K562 (cell line): ENCODE results near the gene NEDD4L. TPM values are rescaled to one million over a fixed set of nuclear protein-coding genes. Genes with fewer than 3 reads are reported as not detected.
A peak's percentile ranks its signal among the peaks of the same experiment; 100 is the strongest.

Experiments used
- ATAC-seq: fragments of 200-7000 bp; cut with Tn5 transposase; 3 replicates; pipeline ENCODE4 v1.9.1; 2020; ENCODE audit warnings: moderate library complexity
- BruUV-seq: library from RNA; stranded (reverse); fragments of 400-500 nt; replicated peaks from 2 replicates; lab custom pipeline; 2021; lab: Mats Ljungman, UMichigan
- CTCF ChIA-PET: fragments of 300-600 bp; formaldehyde crosslinking; extraction: SDS; loops from one replicate; lab custom pipeline; 2021; ENCODE audit warnings: low intra/inter-chr PET ratio; lab: Yijun Ruan, JAX
- POLR2A ChIA-PET: fragments of 300-600, 350-650 bp; sonication (Branson Sonifier 250); formaldehyde crosslinking; extraction: SDS; loops from one replicate; lab custom pipeline; 2021; ENCODE audit warnings: antibody characterized with exemption, inconsistent platforms; lab: Yijun Ruan, JAX
- DNase-seq, 4 experiments: peaks; one replicate each; pipeline versions ENCODE4 v3.0.0 to v3.0.0-alpha.2; 2011 to 2018; ENCODE audit warnings: low spot score in 3 of 4, mixed read lengths in 3 of 4; ENCODE audit errors: extremely low read depth in 1 of 4
- FAIRE-seq: peaks from 2 replicates; lab custom pipeline; 2011; peaks lifted over from hg19 to GRCh38; lab: Jason Lieb, UNC
- H2AFZ ChIP-seq: 2 replicates; pipeline ENCODE4 v1.6.0; 2011; ENCODE audit warnings: low read depth, low read length, control low read depth, inconsistent platforms
- H3K27ac ChIP-seq: fragments of 200-600 bp; 3 replicates; pipeline ENCODE4 v1.8.0; 2011; ENCODE audit warnings: low read depth, mild to moderate bottlenecking, control low read depth, inconsistent platforms, low read length, moderate library complexity, mixed read lengths; ENCODE audit errors: extremely low read depth
- H3K27me3 ChIP-seq, 2 experiments: fragments of 300-600 bp in 1 of 2; 2 replicates in 1 of 2; 3 replicates in 1 of 2; pipeline versions ENCODE4 v1.6.0 to v1.8.0; 2011; ENCODE audit warnings: inconsistent platforms in 2 of 2, low read length in 2 of 2, mild to moderate bottlenecking in 1 of 2, mixed read lengths in 1 of 2, moderate library complexity in 1 of 2; ENCODE audit not compliant: control insufficient read depth in 2 of 2, insufficient read depth in 2 of 2
- H3K36me3 ChIP-seq: fragments of 300-600 bp; 3 replicates; pipeline ENCODE4 v1.8.0; 2011; ENCODE audit warnings: mild to moderate bottlenecking, low read length, inconsistent platforms; ENCODE audit not compliant: control insufficient read depth, insufficient read depth
- H3K4me1 ChIP-seq, 2 experiments: fragments of 200-600 bp in 1 of 2; replicated peaks in 1 of 2; 2 replicates in 1 of 2; 3 replicates in 1 of 2; pipeline versions ENCODE4 v1.5.1 to v1.8.0; 2011; ENCODE audit warnings: inconsistent platforms in 2 of 2, low read length in 2 of 2, mild to moderate bottlenecking in 1 of 2, mixed read lengths in 1 of 2, moderate library complexity in 1 of 2; ENCODE audit not compliant: control insufficient read depth in 2 of 2, insufficient read depth in 2 of 2
- H3K4me2 ChIP-seq: 2 replicates; pipeline ENCODE4 v1.6.1; 2011; ENCODE audit warnings: low read length, control low read depth, inconsistent platforms, mixed read lengths; ENCODE audit not compliant: insufficient read depth
- H3K4me3 ChIP-seq: fragments of 200-600 bp; sonication (generic), shearing (Covaris generic); 2 replicates; pipeline ENCODE4 v1.5.1; 2016; ENCODE audit warnings: control low read depth, inconsistent platforms
- H3K79me2 ChIP-seq: fragments of 200-600 bp; 3 replicates; pipeline ENCODE4 v1.8.0; 2011; ENCODE audit warnings: low read length, inconsistent platforms; ENCODE audit not compliant: control insufficient read depth, insufficient read depth
- H3K9ac ChIP-seq, 2 experiments: 2 replicates each; pipeline versions ENCODE4 v1.6.0 to v1.6.1; 2011; ENCODE audit warnings: low read depth in 2 of 2, low read length in 2 of 2, control low read depth in 1 of 2, inconsistent platforms in 1 of 2, mild to moderate bottlenecking in 1 of 2, mixed read lengths in 1 of 2; ENCODE audit not compliant: insufficient read depth in 1 of 2
- H3K9me1 ChIP-seq: one replicate; pipeline ENCODE4 v1.6.0; 2011; ENCODE audit warnings: inconsistent platforms, mild to moderate bottlenecking, low read length, moderate library complexity; ENCODE audit not compliant: control insufficient read depth, insufficient read depth
- H3K9me3 ChIP-seq: replicated peaks from 2 replicates; pipeline ENCODE4 v1.5.1; 2011; ENCODE audit warnings: low read depth, low read length, inconsistent platforms; ENCODE audit not compliant: control insufficient read depth, insufficient read depth
- H4K20me1 ChIP-seq: replicated peaks from 2 replicates; pipeline ENCODE4 v1.6.1; 2011; ENCODE audit warnings: low read length, inconsistent platforms, mixed read lengths; ENCODE audit not compliant: control insufficient read depth, insufficient read depth
- BACH1 ChIP-seq: fragments of 200-800 bp; sonication (Bioruptor generic); IDR thresholded peaks from 2 replicates; pipeline ENCODE4 v1.6.1; 2016; ENCODE audit warnings: missing genetic modification characterization, missing compliant biosample characterization
- CXXC5 ChIP-seq: fragments of 250-450 bp; sonication (Bioruptor Pico); IDR thresholded peaks from 2 replicates; pipeline ENCODE4 v1.8.0; 2022; ENCODE audit warnings: inconsistent platforms, mild to moderate bottlenecking, moderate library complexity
- DMBX1 ChIP-seq: fragments of 250-450 bp; sonication (Bioruptor Pico); IDR thresholded peaks from 2 replicates; pipeline ENCODE4 v1.8.0; 2022; ENCODE audit warnings: inconsistent platforms, mild to moderate bottlenecking, moderate library complexity, borderline replicate concordance
- ETV6 ChIP-seq, 3 experiments: fragments of 150-350 bp in 1 of 3; sonication (generic) in 1 of 3; formaldehyde crosslinking in 1 of 3; IDR thresholded peaks; 2 replicates each; pipeline versions ENCODE4 v1.6.1 to v1.8.0; 2014 to 2022; ENCODE audit warnings: borderline replicate concordance in 2 of 3, low read depth in 2 of 3, antibody characterized with exemption in 1 of 3, low read length in 1 of 3, mild to moderate bottlenecking in 1 of 3, missing genetic modification reagents in 1 of 3
- PHF20 ChIP-seq: fragments of 450-650 bp; IDR thresholded peaks from 2 replicates; pipeline ENCODE4 v1.6.1; 2018; ENCODE audit not compliant: partially characterized antibody
- PRMT5 ChIP-seq: sonication (generic); formaldehyde crosslinking; IDR thresholded peaks from 2 replicates; pipeline ENCODE4 v1.5.0; 2020; ENCODE audit warnings: missing genetic modification reagents
- SMAD4 ChIP-seq: fragments of 250-450 bp; sonication (Bioruptor Pico); conservative IDR thresholded peaks from 2 replicates; pipeline ENCODE4 v1.8.0; 2021; ENCODE audit warnings: inconsistent platforms, mild to moderate bottlenecking, moderate library complexity
- ZNF253 ChIP-seq: fragments of 250-450 bp; sonication (Bioruptor Pico); conservative IDR thresholded peaks from 2 replicates; pipeline ENCODE4 v1.6.1; 2021; ENCODE audit warnings: mild to moderate bottlenecking
- ZNF589 ChIP-seq: fragments of 200-800 bp; sonication (Bioruptor generic); IDR thresholded peaks from 2 replicates; pipeline ENCODE4 v1.6.1; 2016; ENCODE audit warnings: low read depth, missing genetic modification characterization, missing compliant biosample characterization
- WGBS: fragments of 100-300 bp; shearing (Covaris generic); methylation state at CpG from one replicate; pipeline ENCODE4 v1.1.6; 2016; ENCODE audit warnings: low coverage, mixed read lengths; ENCODE audit not compliant: insufficient coverage; ENCODE audit errors: missing lambda C conversion rate; 5-methylcytosine and 5-hydroxymethylcytosine counted together
- in situ Hi-C: fragments of 300-500 bp; cut with MboI; formaldehyde crosslinking; loops from 4 replicates; pipeline ENCODE4 v1.15.0; 2018; ENCODE audit warnings: inconsistent platforms, mixed read lengths
- intact Hi-C: fragments of 100-400 bp; cut with micrococcal nuclease; formaldehyde crosslinking; loops from 2 replicates; pipeline ENCODE4 v1.14.2; 2022
- polyA plus RNA-seq, 8 experiments: library from polyadenylated mRNA; depleted of rRNA in 4 of 8; stranded (reverse) in 5 of 8; unstranded in 3 of 8; fragments of >200 nt; fragmentation: Nextera tagmentation in 2 of 8; fragmentation: Illumina TruSeq in 1 of 8; extraction: Ambion mirVana in 2 of 8; extraction: Trizol in 1 of 8; gene quantifications; 2 replicates each; pipeline versions ENCODE4 v1.2.1 to v1.2.3, GENCODE V29; 2011 to 2014; ENCODE audit warnings: inconsistent platforms in 1 of 8, missing spikeins in 1 of 8
- total RNA-seq, 7 experiments: library from RNA; depleted of rRNA in 6 of 7; stranded (reverse); fragments of >200 nt in 6 of 7; fragmentation: Illumina TruSeq in 2 of 7; extraction: Trizol in 2 of 7; gene quantifications; 2 replicates each; pipeline versions ENCODE4 v1.2.1 to v1.2.3, GENCODE V29; 2011 to 2021; ENCODE audit warnings: low replicate concordance in 1 of 7
- TF ChIP-seq, protein P1 (sequence below): fragments of 450-650 bp; IDR thresholded peaks from 2 replicates; pipeline ENCODE4 v1.6.1; 2016; ENCODE audit warnings: mild to moderate bottlenecking, moderate library complexity
- TF ChIP-seq, protein P2 (sequence below): sonication (generic); formaldehyde crosslinking; IDR thresholded peaks from 2 replicates; pipeline ENCODE4 v1.9.0; 2022; ENCODE audit warnings: mild to moderate bottlenecking, missing genetic modification reagents

The NEDD4L gene
- total and polyA plus RNA-seq, 9 of the 15 experiments (the other 6 are each of a cell fraction or from before 2014, with no cell fraction given) = 8.1 to 33.4 (median 19.9) TPM

DNA sequence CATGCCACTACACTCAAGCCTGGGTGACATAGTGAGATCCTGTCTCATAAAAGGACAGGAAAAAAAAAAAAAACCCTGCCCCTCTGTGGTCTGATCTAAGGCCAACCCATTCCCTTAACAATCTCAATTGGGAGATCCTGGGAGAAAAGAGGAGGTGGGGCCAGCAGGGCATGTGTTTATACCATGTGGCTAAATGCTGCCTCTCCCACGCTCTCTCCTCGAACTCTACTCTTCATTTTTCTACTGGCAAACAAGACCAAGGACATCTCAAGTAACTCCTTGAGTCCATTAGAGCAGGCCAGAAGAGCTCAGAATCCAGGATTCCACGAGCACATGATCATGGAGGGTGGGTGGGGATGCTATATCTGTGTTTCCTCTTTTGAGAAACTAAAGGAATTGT lies 16.7 kb upstream of the NEDD4L start:
- ChIA-PET CTCF (no interaction called here), POLR2A (no interaction called here)
- Histone ChIP-seq H4K20me1 (no peaks in the 10 kb centered on the region), H3K4me2 (no peak overlapping the region), H3K9me1 (no peaks in the 10 kb centered on the region), H3K4me1 (peaks cover 0 to 12% of the 10 kb centered on the region in 2 experiments; a peak in 2 of 5 replicates), H3K4me3 (no peak overlapping the region), H3K79me2 (no peaks in the 10 kb centered on the region), H3K9ac (no peak overlapping the region), H3K27me3 (no peaks in the 10 kb centered on the region), H3K27ac (no peak overlapping the region), H2AFZ (peak overlapping the region; percentile 68), H3K9me3 (no peaks in the 10 kb centered on the region), H3K36me3 (no peaks in the 10 kb centered on the region)
- FAIRE-seq (no peak), DNase-seq (no peak), ATAC-seq (peak; percentile 48)
- intact Hi-C loops (no loop called here), in situ Hi-C loops (no loop called here)
- no TSS peak for BruUV-seq
- WGBS = 8% methylated on average over 2 of the region's 3 CpGs
- TF ChIP-seq CXXC5 (CRISPR knock-in tag) = peak; percentile 18; the same call in 1 of the 2 replicates
- TF ChIP-seq, protein P1, sequence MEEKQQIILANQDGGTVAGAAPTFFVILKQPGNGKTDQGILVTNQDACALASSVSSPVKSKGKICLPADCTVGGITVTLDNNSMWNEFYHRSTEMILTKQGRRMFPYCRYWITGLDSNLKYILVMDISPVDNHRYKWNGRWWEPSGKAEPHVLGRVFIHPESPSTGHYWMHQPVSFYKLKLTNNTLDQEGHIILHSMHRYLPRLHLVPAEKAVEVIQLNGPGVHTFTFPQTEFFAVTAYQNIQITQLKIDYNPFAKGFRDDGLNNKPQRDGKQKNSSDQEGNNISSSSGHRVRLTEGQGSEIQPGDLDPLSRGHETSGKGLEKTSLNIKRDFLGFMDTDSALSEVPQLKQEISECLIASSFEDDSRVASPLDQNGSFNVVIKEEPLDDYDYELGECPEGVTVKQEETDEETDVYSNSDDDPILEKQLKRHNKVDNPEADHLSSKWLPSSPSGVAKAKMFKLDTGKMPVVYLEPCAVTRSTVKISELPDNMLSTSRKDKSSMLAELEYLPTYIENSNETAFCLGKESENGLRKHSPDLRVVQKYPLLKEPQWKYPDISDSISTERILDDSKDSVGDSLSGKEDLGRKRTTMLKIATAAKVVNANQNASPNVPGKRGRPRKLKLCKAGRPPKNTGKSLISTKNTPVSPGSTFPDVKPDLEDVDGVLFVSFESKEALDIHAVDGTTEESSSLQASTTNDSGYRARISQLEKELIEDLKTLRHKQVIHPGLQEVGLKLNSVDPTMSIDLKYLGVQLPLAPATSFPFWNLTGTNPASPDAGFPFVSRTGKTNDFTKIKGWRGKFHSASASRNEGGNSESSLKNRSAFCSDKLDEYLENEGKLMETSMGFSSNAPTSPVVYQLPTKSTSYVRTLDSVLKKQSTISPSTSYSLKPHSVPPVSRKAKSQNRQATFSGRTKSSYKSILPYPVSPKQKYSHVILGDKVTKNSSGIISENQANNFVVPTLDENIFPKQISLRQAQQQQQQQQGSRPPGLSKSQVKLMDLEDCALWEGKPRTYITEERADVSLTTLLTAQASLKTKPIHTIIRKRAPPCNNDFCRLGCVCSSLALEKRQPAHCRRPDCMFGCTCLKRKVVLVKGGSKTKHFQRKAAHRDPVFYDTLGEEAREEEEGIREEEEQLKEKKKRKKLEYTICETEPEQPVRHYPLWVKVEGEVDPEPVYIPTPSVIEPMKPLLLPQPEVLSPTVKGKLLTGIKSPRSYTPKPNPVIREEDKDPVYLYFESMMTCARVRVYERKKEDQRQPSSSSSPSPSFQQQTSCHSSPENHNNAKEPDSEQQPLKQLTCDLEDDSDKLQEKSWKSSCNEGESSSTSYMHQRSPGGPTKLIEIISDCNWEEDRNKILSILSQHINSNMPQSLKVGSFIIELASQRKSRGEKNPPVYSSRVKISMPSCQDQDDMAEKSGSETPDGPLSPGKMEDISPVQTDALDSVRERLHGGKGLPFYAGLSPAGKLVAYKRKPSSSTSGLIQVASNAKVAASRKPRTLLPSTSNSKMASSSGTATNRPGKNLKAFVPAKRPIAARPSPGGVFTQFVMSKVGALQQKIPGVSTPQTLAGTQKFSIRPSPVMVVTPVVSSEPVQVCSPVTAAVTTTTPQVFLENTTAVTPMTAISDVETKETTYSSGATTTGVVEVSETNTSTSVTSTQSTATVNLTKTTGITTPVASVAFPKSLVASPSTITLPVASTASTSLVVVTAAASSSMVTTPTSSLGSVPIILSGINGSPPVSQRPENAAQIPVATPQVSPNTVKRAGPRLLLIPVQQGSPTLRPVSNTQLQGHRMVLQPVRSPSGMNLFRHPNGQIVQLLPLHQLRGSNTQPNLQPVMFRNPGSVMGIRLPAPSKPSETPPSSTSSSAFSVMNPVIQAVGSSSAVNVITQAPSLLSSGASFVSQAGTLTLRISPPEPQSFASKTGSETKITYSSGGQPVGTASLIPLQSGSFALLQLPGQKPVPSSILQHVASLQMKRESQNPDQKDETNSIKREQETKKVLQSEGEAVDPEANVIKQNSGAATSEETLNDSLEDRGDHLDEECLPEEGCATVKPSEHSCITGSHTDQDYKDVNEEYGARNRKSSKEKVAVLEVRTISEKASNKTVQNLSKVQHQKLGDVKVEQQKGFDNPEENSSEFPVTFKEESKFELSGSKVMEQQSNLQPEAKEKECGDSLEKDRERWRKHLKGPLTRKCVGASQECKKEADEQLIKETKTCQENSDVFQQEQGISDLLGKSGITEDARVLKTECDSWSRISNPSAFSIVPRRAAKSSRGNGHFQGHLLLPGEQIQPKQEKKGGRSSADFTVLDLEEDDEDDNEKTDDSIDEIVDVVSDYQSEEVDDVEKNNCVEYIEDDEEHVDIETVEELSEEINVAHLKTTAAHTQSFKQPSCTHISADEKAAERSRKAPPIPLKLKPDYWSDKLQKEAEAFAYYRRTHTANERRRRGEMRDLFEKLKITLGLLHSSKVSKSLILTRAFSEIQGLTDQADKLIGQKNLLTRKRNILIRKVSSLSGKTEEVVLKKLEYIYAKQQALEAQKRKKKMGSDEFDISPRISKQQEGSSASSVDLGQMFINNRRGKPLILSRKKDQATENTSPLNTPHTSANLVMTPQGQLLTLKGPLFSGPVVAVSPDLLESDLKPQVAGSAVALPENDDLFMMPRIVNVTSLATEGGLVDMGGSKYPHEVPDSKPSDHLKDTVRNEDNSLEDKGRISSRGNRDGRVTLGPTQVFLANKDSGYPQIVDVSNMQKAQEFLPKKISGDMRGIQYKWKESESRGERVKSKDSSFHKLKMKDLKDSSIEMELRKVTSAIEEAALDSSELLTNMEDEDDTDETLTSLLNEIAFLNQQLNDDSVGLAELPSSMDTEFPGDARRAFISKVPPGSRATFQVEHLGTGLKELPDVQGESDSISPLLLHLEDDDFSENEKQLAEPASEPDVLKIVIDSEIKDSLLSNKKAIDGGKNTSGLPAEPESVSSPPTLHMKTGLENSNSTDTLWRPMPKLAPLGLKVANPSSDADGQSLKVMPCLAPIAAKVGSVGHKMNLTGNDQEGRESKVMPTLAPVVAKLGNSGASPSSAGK = peak; percentile 73
- TF ChIP-seq ZNF589 (CRISPR knock-in tag) = 0 out of 2 replicates have a peak, but pooled peaks have one; percentile 36
- TF ChIP-seq, protein P2, sequence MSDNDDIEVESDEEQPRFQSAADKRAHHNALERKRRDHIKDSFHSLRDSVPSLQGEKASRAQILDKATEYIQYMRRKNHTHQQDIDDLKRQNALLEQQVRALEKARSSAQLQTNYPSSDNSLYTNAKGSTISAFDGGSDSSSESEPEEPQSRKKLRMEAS (CRISPR knock-in tag) = peak; percentile 70
- 0 out of 2 replicates have a peak, but pooled peaks have one; percentile 10 for TF ChIP-seq BACH1 (tag)
- TF ChIP-seq PRMT5 (CRISPR knock-in tag) = peak; percentile 49; the same call in 1 of the 2 replicates
- 0 out of 2 replicates have a peak, but pooled peaks have one; percentile 33 for TF ChIP-seq DMBX1 (CRISPR knock-in tag)
- no peak for TF ChIP-seq ETV6 (IDR thresholded peaks at IDR 0.05; ENCODE audit: borderline replicate concordance in 1 of 2, low read depth in 2 of 2, low read length in 1 of 2)
- TF ChIP-seq ETV6 (CRISPR knock-in tag; IDR thresholded peaks at IDR 0.05; ENCODE audit: borderline replicate concordance) = no peak
- TF ChIP-seq ZNF253 = no peak
- TF ChIP-seq PHF20 = no peak
- TF ChIP-seq SMAD4 (CRISPR knock-in tag) = peak; percentile 52; the same call in 1 of the 2 replicates
